ENCODE results near the gene ARFGAP2. TPM values are rescaled to one million over a fixed set of nuclear protein-coding genes. Genes with fewer than 3 reads are reported as not detected.

The ARFGAP2 gene
- total and polyA plus RNA-seq, 2 of the 8 experiments (the other 6 are each of a cell fraction or from before 2014, with no cell fraction given) = 50.2 to 64.0 TPM

- no peak for TF ChIP-seq SP2 (IDR thresholded peaks at IDR 0.05; ENCODE audit: low read length)
- TF ChIP-seq RFX5 (IDR thresholded peaks at IDR 0.05; ENCODE audit: borderline replicate concordance, low read depth, low read length) = no peak
- no peak for TF ChIP-seq RXRA (IDR thresholded peaks at IDR 0.05; ENCODE audit: insufficient read depth, low read depth, low read length)
- TF ChIP-seq SAP30 (IDR thresholded peaks at IDR 0.05; ENCODE audit: insufficient read depth, insufficient replicate concordance, low read length) = no peak
- no peak for TF ChIP-seq PHF8 (conservative IDR thresholded peaks at IDR 0.05; ENCODE audit: low read depth, low read length)
Observed at GRCh38 chr11:47225552-47226400, 49.1 kb upstream of the ARFGAP2 start (continued).
